ENCODE data around the gene STRIT1. TPM values are rescaled to one million over a fixed set of nuclear protein-coding genes. Genes with fewer than 3 reads are reported as not detected.

Gene STRIT1
- total RNA-seq, 2 experiments from 2014 or later, result not detected

GRCh38 chr3:155241579-155241978, 51.9 kb downstream of the STRIT1 start:
- Histone ChIP-seq H4K20me1 (ENCODE audit: insufficient read depth, low read length) (no peaks in the 10 kb centered on the region), H2AFZ (ENCODE audit: low read length) (no peak overlapping the region), H3K4me2 (ENCODE audit: low read length) (no peak overlapping the region), H3K36me3 (ENCODE audit: insufficient read depth, low read length) (no peaks in the 10 kb centered on the region), H3K79me2 (ENCODE audit: insufficient read depth, low read depth, low read length) (no peaks in the 10 kb centered on the region), H3K27ac (ENCODE audit: low read depth, low read length, poor library complexity, severe bottlenecking) (no peak overlapping the region), H3K9me3 (ENCODE audit: low read length) (no peaks in the 10 kb centered on the region), H3K9me2 (ENCODE audit: insufficient read depth, low read length) (no peaks in the 10 kb centered on the region), H3K4me3 (ENCODE audit: low read depth, low read length, poor library complexity, severe bottlenecking) (no peak overlapping the region), H3K4me1 (ENCODE audit: insufficient read depth, low read length, poor library complexity, severe bottlenecking) (peaks cover 20% of the 10 kb centered on the region)
- ChIA-PET POLR2A (interaction anchor here (1.1 kb wide), 1 partner anchor 14 kb away, joined by 5 read pairs; no protein-coding TSS in a partner anchor), CTCF (ENCODE audit: unreplicated experiment) (no interaction called here)
- DNase-seq (ENCODE audit: low spot score), result no peak
- intact Hi-C loops (cut with micrococcal nuclease; ENCODE audit: unreplicated experiment), result no loop called here
- BruUV-seq (replicated peaks), result no TSS peak
- TF ChIP-seq CTCF (conservative IDR thresholded peaks at IDR 0.05; ENCODE audit: low read length) (no peak), EZH2phosphoT487 (IDR thresholded peaks at IDR 0.05; ENCODE audit: borderline replicate concordance, low read depth, low read length) (no peak)

Other genes with a start within 250 kb of the STRIT1 start
- gene MME, start 213.4 kb downstream of the STRIT1 start, total RNA-seq (2014; rRNA removed; shearing (Covaris generic)), result 118 TPM in 2 replicates
- gene MME, start 213.4 kb downstream of the STRIT1 start, total RNA-seq (2022), result 84.4 and 117 TPM in 2 replicates

Data from OCI-LY7 (cell line).